Myocyte (in vitro differentiated cells): ENCODE data around the gene PARN. TPM values are rescaled to one million over a fixed set of nuclear protein-coding genes. Genes with fewer than 3 reads are reported as not detected.
"Not testable (repeated sequence)": the region's sequence is repeated elsewhere in the genome, so short reads cannot be mapped to it uniquely, and the experiment has no call there.

Source experiments
- DNase-seq: peaks from one replicate; pipeline ENCODE4 v3.0.0-alpha.2; 2012; ENCODE audit warnings: low read depth
- total RNA-seq: library from RNA; depleted of rRNA; stranded (reverse); fragments of >200 nt; gene quantifications from 2 replicates; pipeline ENCODE4 v1.2.3, GENCODE V29; 2014

The PARN gene
- total RNA-seq, 1 donor from 2014 or later: 33.3 TPM

DNA sequence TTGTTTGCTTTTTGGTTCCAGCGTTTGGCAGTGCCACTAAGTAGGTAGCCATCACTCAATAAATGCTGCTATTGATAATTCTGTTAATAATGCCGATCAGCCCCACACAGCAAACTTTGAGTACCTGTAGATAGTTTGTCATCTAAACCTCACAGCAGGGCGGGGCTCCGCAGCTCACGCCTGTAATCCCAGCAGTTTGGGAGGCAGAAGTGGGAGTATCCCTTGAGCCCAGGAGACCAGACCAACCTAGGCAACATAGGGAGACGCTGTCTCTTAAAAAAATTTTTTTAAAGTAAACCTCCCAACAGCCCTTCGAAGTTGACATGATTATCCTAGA lies 4.3 kb upstream of the PARN start:
- DNase-seq: no peak

DNA sequence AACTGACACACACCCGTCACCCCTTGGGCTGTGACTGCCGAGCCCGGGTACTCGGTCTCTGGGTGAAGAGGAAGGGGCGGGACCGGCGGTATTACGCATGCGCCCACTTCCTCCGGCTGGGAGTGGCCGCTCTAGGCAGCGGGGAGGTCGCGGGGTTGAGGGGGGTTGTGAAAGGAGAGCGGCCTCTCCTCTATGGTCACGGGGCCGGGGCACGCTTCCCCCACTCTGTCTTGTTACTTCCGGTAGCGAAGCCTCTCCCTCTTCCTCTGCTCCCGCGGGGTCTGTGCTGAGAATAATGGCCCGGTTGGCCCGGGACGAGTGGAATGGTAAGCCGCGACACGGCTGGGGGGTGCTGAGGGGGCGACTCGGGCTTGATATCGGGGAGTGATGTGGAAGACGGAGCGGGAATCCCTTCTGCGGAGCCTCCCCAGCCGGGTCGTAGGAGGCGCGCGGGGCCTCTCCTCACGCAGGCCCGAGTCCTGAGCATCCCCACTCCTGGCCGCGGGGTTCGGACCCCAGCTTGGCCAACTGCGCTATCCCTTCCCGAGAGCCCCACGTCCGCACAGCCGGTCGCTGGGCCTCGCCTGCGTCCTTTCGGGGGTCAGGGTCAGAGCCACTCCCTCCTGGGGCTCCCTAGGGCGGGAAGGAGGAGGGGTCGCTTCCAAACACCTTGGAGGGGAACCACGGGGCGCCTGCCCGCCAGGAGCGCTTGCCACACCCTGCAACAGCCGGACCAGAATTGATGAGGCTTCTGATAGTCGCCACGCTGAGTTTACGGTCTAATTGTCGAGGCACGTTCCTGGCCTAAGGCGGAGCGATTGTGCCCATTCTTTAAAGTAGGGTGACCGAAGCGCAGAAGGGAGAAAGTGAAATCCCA lies 2.9 kb upstream of the PARN start, which contains the start of gene BFAR:
Gene BFAR, plus strand, starts transcription at position 259 of the 877 bp plus-strand sequence. CDS start 11,396 bp downstream, outside the sequence.
- DNase-seq: peak; percentile 98

DNA sequence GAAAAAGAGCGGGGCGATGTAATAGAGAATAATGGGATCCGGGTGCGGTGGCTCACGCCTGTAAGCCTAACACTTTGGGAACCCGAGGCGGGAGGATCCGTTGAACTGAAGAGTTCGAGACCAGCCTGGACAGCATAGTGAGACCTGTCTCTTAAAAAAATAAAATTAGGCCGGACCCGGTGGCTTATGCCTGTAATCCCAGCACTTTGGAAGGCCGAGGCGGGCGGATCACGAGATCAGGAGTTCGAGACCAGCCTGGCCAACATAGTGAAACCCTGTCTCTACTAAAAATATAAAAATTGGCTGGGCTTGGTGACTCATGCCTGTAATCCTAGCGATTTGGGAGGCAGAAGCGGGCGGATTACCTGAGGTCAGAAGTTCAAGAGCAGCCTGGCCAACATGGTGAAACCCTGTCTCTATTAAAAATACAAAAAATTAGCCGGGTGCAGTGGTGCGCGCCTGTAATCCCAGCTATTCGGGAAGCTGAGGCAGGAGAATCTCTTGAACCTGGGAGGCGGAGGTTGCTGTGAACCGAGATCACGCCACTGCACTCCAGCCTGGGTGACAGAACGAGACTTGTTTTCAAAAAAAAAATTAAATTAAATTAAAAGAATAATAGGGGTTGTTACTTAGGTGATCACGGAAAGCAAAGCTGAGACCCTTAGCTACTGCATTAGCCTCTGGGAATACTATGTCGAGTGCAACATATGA lies 715 bp upstream of the PARN start:
- DNase-seq: not testable (repeated sequence)

DNA sequence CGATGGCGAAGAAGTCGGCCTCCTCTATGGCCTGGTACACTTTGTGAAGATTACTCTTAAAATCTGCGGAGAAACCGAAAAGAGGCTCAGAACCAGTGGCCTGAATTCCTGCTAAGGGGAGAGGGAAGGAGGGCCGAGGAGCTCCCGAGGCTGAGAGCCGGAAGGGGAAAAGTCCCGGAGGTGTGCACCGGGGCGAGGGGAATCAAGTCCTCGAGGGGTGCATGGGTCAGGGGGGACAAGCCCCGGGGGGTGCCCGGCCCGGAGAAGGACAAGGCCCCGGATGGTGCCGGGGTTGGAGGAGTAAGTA lies 495 bp downstream of the PARN start:
- DNase-seq: peak; percentile 6

DNA sequence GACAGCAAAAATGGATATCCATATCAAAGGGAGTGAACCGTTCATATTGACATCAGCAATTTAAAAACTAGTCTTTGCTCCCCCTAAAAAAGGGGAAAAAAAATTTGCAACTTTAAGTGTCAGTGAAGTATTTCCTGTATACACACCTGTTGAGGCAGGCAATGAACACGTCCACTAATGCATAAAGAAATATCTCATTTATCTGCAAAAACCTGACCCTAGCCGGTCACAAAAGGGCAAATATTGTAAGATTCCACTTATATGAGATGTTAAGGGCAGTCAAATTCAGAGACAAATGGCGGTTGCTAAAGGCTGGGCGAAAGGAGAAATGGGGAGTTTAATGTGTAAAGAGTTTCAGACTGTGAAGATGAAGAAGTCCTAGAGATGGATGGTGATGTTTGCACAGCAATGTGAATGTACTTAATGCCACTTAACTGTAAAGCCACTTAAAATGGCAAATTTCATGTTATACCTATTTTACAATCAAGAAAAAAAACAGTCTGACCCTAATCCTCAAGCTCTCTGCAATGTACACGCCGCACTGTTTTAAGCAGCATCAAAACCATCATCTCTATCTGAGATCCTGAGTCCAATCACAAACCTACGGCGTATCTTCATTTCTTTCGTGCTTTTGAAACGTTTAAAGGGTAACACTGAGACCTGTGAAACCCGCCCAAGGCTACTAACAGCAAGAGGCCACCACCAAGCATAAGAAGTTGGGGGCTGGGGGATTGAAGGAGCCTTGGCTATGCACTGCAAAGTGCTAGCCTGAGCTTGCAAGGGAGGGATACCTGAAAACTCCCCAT lies 1.1 kb downstream of the PARN start:
- peak; percentile 6 for DNase-seq

DNA sequence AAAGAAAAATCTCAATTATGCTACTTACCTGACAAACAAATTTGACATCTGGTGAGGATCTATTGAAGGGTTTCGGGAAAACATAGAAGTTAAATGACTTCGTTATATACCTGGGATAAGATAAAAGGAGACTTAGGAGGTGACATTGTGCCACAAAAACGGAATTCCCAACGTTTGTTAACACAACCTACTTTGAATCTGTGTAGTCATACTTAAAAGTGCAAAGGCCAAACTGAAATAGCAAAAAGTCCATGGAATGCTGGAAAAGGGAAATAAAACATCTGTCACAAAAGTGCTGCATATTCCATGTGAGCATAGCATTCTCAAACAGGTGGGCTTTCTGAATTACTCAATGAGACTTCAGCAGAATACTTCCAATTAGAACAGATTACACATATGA lies 3.0 kb downstream of the PARN start:
- no peak for DNase-seq

DNA sequence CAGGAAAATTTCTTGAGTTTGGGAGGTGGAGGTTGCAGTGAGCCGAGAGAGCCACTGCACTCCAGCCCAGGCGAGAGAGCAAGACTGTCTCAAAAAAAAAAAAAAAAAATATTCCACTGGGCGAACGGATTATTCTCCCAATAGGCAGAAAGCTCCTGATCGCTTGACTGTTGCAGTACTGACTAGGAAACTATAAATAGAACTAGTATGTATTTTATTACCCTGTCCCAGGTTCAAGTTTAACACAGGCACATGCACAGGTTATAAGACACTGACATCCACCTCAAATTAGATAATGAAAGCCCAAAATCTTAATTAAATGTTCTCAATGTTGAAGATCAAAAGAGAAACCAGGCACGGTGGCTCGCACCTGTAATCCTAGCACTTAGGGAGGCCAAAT lies 11.5 kb downstream of the PARN start:
- no peak for DNase-seq

DNA sequence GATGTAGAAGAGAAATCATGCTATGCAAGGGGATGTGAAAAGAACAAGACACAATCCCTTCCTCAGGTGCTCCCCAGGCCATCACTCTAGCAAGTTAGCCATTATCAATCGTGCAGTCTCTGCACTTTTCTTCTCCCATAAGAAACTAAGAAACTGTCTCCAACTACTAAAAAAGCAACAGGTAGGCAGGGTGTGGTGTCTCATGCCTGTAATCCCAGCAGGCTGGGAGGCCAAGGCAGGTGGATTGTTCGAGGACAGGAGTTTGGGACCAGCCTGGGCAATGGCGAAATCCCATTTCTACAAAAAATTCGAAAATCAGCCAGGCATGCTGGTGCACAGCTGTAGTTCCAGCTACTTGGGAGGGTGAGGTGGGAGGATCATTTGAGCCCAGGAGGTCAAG lies 13.8 kb downstream of the PARN start:
- DNase-seq: no peak

DNA sequence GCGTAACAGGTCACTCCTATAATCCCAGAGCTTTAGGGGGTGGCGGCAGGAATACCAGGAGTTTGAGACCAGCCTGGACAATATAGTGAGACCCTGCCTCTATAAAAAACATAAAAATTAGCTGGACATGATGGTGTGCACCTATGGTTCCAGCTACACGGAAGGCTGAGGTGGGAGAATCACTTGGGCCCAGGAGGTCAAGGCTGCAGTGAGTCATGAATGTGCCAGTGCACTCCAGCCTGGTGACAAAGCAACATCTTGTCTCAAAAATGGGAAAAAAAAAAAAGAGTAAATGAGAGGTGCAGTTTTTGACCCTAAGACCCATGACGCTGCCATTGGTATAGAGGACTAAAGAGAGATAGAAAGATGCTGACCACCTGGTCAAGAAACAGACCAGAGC lies 16.1 kb downstream of the PARN start:
- no peak for DNase-seq

DNA sequence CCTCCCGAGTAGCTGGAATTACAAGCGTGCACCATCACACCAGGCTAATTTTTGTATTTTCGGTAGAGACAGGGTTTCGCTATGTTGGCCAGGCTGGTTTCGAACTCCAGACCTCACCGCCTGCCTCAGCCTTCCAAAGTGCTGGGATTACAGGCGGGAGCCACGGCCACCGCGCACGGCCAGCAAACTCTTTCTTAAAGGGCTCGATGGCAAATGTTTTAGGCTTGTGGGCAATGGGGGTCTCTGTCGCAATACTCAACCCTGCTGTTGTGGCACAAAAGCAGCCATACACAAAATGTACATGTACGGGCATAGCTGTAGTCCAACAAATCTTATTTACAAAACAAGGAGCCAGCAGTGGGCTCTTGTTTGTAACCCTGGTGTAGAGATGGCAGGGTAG lies 18.4 kb downstream of the PARN start:
- DNase-seq: no peak

DNA sequence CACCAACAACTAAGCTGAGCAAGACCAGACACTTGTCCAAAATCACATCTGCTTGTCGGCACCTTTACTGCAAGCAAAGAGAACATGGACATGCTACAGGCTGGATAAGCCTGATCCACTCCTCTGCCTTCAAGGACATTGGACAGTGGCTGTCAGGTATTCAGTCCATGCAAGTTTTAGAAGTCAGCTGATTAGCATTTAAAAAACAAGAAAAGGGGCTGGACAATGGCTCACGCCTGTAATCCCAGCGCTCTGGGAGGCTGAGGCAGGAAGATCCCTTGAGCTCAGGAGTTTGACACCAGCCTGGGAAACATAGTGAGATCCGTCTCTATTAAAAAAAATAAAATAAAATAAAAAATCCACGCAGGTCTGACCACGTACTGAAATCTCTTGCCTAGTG lies 20.3 kb downstream of the PARN start:
- DNase-seq: no peak

DNA sequence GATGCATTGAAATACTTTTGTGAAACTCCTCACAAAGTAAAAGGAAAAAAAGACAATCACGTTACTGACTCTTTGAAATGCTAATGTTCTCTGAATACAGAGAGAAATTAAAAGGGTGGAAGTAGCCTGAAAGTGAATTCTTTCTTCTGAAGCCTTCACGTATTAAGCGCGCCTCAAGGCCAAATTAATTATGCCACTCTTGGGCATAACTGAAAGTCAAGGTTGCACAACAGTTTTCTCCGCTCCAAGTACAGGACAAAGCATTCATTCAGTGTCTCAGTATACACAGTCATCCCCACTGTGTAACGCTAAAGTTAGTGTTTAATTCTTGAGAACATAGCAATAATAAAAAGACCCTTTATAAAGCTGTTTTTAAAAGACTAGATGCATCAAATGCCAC lies 21.5 kb downstream of the PARN start:
- DNase-seq: no peak

DNA sequence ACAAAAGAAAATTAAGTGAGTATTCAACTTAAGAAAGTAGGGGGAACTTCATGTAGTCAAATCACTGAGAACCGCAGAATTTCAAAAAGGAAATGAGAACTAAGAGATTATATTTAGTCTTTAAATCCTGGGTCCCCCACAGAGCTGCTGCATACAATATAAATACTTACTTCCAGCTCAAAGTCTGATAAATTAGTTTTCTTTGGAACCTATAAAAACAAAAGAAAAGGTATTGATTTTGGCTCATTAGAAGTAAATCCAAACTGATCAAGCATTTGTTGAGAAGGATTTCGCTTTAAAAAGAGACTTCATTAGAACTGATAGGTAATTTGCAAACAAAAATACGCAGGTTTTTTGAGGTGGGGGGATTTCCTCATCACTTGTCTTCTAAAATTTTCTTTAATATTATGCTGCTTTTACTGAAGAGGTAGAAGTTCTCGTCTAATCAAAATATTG lies 21.9 kb downstream of the PARN start:
- no peak for DNase-seq

DNA sequence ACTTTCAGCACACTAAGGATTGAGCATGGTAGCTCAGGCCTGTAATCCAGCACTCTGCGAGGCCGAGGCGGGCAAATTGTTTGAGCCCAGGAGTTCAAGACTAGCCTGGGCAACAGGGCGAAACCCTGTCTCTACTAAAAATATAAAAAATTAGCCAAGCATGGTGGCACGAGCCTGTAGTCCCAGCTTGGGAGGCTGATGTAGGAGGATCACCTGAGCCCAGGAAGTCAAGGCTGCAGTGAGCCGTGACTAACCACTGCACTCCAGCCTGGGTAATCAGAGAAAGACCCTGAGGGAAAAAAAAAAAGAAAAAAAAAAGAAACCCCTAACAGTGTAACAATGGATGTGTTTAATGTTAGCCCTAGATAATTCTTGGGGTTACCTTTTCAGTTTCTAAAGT lies 24.0 kb downstream of the PARN start:
- DNase-seq: no peak

DNA sequence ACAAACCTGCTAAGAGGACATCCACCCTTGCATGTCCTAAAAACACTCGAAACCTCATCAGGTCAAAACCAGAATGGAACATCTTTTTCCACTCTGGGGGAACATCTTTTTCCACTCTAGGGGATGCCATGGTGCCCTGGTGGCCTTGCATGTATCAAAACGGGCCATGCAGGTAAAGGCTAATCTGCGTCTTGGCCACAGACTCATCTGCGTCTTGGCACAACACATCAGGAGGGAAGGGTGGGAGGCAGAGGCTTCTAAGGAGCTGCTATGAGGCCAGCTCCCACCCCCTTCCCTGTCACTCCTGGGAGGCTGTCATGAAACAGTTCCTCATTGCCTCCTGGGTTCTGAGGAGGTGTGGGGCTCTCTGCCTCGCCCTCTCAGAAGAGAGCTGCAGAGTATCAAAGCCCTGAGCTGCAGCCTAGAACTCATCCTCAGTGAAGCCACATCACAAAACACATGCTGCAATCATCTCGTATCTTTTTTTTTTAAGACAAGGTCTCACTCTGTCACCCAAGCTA lies 27.6 kb downstream of the PARN start:
- DNase-seq: no peak

DNA sequence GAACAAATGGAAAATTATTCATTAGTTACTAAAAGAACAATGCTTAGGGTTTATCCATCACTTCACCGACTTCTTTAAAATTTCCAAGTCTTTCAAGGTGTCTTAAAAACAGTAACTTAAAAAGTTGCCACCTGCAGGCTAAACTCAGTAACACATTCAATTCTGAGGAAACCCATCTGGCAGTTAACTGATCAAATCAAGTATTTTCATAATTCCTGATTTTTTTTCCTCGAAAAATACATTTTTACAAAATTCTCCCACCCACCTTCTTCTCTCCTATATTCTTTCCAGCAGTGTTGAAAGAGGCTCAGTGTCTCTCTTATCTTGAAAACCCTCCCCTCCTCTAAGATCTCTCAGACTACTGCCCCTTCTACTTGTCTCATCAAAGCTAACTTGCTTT lies 29.9 kb downstream of the PARN start:
- DNase-seq: peak; percentile 21

DNA sequence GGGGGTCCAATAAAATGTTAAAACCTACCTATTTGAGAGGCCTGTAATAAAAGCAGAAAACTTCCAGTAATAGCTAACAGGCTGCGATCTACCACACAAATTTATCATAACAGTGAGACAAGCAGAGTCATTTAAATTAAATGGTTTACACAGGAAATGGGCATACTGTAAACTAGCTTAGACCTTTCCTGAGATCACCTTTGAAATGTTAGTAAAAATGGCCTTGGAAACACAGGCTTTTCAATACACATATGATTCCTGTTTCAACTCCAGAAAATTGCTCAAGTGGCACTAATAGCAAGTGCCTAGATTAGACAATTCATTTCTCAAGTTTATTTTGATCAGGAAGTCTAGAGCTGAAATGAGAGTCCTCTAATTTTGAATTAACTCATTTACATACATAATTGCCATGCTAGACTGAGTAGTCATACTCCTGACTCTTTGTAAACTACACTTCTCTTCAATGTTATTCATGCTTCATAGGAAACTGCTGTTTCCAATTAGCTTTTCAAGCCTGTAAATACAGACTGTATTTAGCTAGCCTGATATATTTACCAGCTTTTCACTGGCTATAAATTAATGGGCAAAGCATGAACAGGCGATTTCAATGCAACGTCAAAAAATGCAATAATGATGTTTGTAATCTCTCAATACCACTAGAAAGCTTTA lies 43.3 kb downstream of the PARN start:
- no peak for DNase-seq

DNA sequence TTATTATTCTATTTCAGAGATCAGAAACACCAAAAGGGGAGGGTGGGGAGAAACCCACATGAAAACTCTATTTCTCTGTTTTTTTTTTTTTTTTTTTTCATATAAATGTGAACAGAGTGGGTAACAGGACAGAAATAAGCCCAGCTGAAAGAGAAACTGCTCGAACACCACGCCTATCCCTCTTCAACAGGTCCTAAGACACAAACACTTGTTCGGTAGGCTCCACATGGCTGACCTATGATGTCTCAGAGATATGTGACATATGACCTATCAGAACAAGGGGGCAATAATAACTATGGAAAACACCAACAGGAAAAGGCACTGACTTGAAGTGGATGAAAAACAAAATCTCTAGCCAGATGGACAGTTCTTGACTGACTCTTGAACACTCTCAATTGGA lies 44.8 kb downstream of the PARN start:
- DNase-seq: no peak

DNA sequence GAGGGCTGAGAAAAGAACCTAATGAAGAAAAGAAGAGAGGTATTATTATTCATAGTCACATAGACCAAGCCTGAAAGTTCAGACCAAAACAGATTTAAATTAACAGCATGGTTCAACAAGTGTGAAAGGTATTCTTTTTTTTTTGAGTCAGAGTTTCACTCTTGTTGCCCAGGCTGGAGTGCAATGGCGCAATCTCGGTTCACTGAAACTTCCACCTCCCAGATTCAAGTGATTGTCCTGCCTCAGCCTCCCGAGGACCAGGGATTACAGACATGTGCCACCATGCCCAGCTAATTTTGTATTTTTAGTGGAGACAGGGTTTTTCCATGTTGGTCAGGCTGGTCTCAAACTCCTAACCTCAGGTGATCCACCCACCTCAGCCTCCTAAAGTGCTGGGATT lies 49.1 kb downstream of the PARN start:
- not testable (repeated sequence) for DNase-seq

DNA sequence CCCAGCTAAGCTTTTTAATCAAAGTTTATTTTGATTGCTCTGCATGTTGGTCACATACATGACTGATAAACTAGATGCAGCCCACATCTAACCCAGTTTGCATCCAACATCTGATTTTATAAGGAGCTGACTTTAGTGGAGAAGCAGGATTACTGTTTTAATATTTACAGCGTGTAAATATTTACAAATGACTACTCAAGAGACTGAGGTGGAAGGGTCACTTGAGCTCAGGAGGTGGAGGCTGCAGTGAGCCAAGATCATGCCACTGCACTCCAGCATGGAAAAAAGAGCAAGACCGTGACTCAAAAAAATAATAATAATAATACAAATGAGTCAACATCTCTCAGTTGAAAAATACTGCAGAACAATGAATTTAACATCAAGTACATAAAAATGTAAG lies 50.8 kb downstream of the PARN start:
- no peak for DNase-seq

DNA sequence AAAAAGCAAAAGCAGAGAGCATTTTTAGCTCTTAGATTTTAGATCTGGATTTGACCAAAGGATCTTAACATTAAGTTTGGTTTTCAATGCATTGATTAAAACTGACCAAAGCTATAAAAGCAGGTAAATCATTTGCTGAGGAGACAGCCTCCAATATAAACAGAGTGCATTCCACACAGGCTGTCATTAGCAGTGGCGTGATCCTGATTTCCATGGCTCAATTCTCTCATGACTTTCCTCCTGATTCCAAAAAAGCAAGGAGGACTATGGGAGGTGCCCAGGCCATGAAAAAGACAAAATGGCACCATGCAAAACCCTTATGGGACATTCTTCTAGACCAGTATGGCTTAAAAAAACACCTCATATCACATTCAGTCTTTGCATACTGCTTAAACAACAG lies 53.5 kb downstream of the PARN start:
- no peak for DNase-seq
